Osteocyte (in vitro differentiated cells): ENCODE data around the gene AMDHD2. TPM values are rescaled to one million over a fixed set of nuclear protein-coding genes. Genes with fewer than 3 reads are reported as not detected.
A peak's percentile ranks its signal among the peaks of the same experiment; 100 is the strongest.
"Not testable (repeated sequence)": the region's sequence is repeated elsewhere in the genome, so short reads cannot be mapped to it uniquely, and the experiment has no call there.

Source experiments
- DNase-seq: peaks from one replicate; pipeline ENCODE4 v3.0.0; 2021; ENCODE audit warnings: mixed read lengths; ENCODE audit not compliant: unreplicated experiment; ENCODE audit errors: extremely low spot score
- H3K27ac Mint-ChIP-seq: one replicate; pipeline ENCODE4 v1.8.0; 2021; ENCODE audit warnings: mild to moderate bottlenecking, mixed read lengths; ENCODE audit not compliant: unreplicated experiment
- H3K27me3 Mint-ChIP-seq: one replicate; pipeline ENCODE4 v1.8.0; 2021; ENCODE audit warnings: mixed read lengths; ENCODE audit not compliant: unreplicated experiment
- H3K36me3 Mint-ChIP-seq: one replicate; pipeline ENCODE4 v1.8.0; 2021; ENCODE audit warnings: mixed read lengths; ENCODE audit not compliant: unreplicated experiment
- H3K4me1 Mint-ChIP-seq: one replicate; pipeline ENCODE4 v1.8.0; 2021; ENCODE audit warnings: mixed read lengths; ENCODE audit not compliant: unreplicated experiment
- H3K4me3 Mint-ChIP-seq: one replicate; pipeline ENCODE4 v1.8.0; 2021; ENCODE audit warnings: mild to moderate bottlenecking, moderate library complexity, mixed read lengths; ENCODE audit not compliant: unreplicated experiment
- H3K9me3 Mint-ChIP-seq: one replicate; pipeline ENCODE4 v1.8.0; 2021; ENCODE audit warnings: mixed read lengths; ENCODE audit not compliant: unreplicated experiment
- CTCF ChIP-seq: fragments of 200-600 bp; sonication (generic); IDR thresholded peaks from 2 replicates; pipeline ENCODE4 v1.5.0; 2021; ENCODE audit warnings: antibody characterized with exemption, mild to moderate bottlenecking, moderate library complexity
- total RNA-seq: library from RNA; stranded (reverse); gene quantifications from 2 replicates; pipeline ENCODE4 v1.2.1, GENCODE V29; 2021

AMDHD2 gene
- total RNA-seq, 1 donor from 2014 or later = 56.6 TPM

- peaks cover 21% of the 10 kb centered on the region for H3K4me1 Mint-ChIP-seq
- H3K27ac Mint-ChIP-seq = peak overlapping the region; percentile 96
Measured at GRCh38 chr16:2531696-2532493, 11.7 kb downstream of the AMDHD2 start.

DNA sequence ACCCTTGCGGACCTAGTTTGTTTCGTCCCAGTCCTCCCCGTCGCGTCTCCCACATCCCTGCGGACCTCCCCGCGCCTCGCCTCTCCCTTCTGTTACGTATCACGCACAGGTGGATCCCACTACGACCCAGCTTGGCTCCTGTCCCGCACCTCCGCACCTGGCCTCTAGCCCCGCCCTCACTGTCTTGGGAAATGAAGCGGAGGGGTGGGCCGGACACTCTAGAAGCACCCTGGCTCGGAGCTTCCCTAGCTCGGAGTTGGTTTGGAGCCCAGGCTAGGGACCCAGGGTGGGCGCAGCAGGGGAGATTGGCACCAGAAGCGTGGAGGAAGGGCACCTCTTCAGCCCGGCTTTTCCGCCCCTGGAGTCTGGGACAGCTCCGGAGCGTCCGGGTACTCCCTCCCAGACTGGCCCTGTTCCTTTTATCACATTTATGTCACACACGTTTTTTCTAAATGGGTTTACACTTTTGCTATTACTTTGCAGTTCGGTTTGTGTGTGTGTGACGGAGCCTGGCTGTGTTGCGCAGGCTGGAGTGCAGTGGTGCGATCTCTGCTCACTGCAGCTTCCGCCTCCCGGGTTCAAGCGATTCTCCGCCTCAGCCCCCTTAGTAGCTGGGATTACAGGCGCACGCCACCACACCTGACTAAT lies 12.4 kb downstream of the AMDHD2 start:
- no peak for DNase-seq
- Mint-ChIP-seq H3K9me3 (no peaks in the 10 kb centered on the region), H3K4me1 (peaks cover 26% of the 10 kb centered on the region), H3K27ac (peak overlapping the region; percentile 96), H3K36me3 (peaks cover 2% of the 10 kb centered on the region), H3K4me3 (peak overlapping the region; percentile 90), H3K27me3 (no peaks in the 10 kb centered on the region)
- no peak for TF ChIP-seq CTCF

More at GRCh38 chr16:2531696-2532493, 11.7 kb downstream of the AMDHD2 start:
- peaks cover 2% of the 10 kb centered on the region for H3K36me3 Mint-ChIP-seq
- DNase-seq = peak; percentile 99
- H3K27me3 Mint-ChIP-seq = no peaks in the 10 kb centered on the region
- no peak for TF ChIP-seq CTCF
- no peaks in the 10 kb centered on the region for H3K9me3 Mint-ChIP-seq
- peak overlapping the region; percentile 90 for H3K4me3 Mint-ChIP-seq

DNA sequence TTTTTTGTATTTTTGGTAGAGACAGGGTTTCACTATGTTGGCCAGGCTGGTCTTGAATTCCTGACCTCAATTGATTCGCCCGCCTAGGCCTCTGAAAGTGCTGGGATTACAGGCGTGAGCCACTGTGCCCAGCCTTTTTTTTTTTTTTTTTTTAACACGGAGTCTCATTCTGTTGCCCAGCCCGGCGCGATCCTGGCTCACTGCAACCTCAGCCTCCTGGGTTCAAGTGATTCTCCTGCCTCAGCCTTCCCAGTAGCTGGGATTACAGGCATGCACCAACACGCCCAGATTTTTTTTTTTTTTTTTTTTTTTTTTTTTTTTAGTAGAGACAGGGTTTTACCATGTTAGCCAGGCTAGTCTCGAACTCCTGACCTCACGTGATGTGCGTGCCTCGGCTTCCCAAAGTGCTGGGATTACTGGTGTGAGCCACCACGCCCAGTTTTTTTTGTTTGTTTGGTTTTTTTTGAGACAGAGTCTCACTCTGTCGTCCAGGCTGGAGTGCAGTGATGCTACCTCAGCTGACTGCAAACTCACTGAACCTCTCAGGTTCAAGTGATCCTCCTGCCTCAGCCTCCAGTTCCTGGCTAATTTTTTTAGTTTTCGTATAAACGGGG lies 13.1 kb downstream of the AMDHD2 start:
- Mint-ChIP-seq H3K4me1 (peaks cover 26% of the 10 kb centered on the region), H3K4me3 (peak overlapping the region; percentile 90)

DNA sequence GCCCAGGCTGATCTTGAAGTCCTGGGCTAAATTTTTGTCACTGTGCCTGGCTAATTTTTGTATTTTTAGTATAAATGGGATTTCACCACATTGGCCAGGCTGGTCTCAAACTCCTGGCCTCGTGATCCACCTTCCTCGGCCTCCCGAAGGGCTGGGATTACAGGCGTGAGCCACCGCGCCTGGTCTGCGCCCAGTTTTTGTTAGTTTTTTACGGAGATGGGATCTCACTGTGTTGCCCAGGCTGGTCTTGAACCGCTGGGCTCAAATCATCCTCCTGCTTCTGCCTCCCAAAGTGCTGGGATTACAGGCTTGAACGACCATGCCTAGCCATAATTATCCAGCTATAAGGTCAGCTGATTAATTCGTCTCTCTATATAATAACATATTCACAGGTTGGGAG lies 13.7 kb downstream of the AMDHD2 start:
- Mint-ChIP-seq H3K27ac (no peak overlapping the region), H3K9me3 (no peaks in the 10 kb centered on the region), H3K27me3 (no peaks in the 10 kb centered on the region), H3K36me3 (peaks cover 2% of the 10 kb centered on the region), H3K4me1 (peaks cover 30% of the 10 kb centered on the region), H3K4me3 (no peak overlapping the region)
- no peak for TF ChIP-seq CTCF
- DNase-seq = no peak

More for the DNA sequence above, 13.1 kb downstream of the AMDHD2 start:
- not testable (repeated sequence) for H3K9me3 Mint-ChIP-seq, DNase-seq, H3K27me3 Mint-ChIP-seq, H3K36me3 Mint-ChIP-seq
- peak overlapping the region; percentile 96 for H3K27ac Mint-ChIP-seq

DNA sequence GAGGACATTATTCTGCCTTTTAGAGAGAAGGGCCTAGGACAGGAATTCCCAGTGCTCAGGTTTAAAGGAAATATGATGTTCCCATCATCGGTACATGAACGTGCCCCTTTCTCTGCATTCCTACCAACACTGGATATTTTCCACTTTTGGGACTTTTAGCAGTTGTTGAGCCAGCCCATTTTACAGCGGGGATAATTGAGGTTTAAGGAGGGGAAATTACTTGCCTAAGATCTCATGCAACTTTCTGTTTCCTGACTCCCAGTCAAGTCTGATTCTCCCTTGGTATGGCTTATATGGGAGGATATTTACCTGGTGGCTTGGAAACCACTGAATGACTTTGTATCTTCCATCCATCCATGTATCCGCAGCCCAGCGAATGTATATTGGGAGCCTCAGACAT lies 14.2 kb downstream of the AMDHD2 start:
- DNase-seq, H3K27me3 Mint-ChIP-seq, H3K4me3 Mint-ChIP-seq, H3K9me3 Mint-ChIP-seq, H3K36me3 Mint-ChIP-seq, H3K27ac Mint-ChIP-seq: not testable (repeated sequence)
- peaks cover 34% of the 10 kb centered on the region for H3K4me1 Mint-ChIP-seq

- TF ChIP-seq CTCF = no peak
- peaks cover 2% of the 10 kb centered on the region for H3K36me3 Mint-ChIP-seq
- peaks cover 46% of the 10 kb centered on the region for H3K4me1 Mint-ChIP-seq
- H3K4me3 Mint-ChIP-seq = no peak overlapping the region
- no peak overlapping the region for H3K27ac Mint-ChIP-seq
- H3K27me3 Mint-ChIP-seq = no peaks in the 10 kb centered on the region
- H3K9me3 Mint-ChIP-seq = no peaks in the 10 kb centered on the region
- no peak for DNase-seq
Measured at GRCh38 chr16:2535625-2536013, 15.4 kb downstream of the AMDHD2 start.
